Pulmonary artery endothelial cell (primary cell): ENCODE data around the gene IQSEC1. TPM values are rescaled to one million over a fixed set of nuclear protein-coding genes. Genes with fewer than 3 reads are reported as not detected.

Experiments used
- DNase-seq: peaks from one replicate; pipeline ENCODE4 v3.0.0-alpha.2; 2011; ENCODE audit warnings: low read depth, low spot score
- total RNA-seq: library from RNA; depleted of rRNA; stranded (reverse); fragments of >200 nt; gene quantifications from 2 replicates; pipeline ENCODE4 v1.2.3, GENCODE V29; 2014

IQSEC1 gene
- total RNA-seq, 1 donor from 2014 or later: 8.9 TPM

DNA sequence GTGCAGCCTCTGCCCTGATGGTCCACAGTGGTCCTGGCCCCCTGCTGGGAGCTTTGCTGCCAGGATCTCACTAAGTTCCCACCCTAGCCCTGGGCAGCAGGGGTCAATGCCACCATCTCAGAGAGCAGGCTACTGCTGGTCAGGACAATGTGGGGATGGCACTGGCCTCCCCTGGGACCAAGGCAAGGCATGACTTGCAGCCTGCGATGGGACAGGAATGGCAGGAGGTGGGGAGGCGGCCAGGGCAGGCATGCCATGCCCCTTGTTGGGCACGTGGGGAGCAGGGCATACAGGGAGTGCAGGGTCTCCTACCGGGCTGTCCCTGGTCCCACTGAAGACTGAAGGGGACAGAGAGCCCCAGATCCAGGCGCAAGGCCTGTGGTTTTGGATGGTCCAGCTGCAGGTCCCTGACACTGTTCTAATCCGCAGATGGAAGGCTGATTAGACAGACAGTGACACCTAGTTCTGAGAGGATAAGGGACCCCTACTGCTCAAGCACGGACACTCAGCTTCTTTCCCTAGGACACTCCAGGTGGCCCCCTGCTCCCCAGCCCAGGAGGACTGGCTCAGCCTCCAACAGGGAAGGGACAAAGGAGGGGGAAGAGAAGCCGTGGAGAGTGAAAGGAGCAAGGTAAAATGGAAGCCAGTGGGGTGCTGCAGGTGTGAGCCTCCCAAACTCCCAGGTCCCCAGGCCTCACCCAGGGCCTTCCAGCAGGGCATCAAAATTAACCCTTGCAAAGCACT, 162.7 kb downstream of the IQSEC1 start:
- DNase-seq: no peak

DNA sequence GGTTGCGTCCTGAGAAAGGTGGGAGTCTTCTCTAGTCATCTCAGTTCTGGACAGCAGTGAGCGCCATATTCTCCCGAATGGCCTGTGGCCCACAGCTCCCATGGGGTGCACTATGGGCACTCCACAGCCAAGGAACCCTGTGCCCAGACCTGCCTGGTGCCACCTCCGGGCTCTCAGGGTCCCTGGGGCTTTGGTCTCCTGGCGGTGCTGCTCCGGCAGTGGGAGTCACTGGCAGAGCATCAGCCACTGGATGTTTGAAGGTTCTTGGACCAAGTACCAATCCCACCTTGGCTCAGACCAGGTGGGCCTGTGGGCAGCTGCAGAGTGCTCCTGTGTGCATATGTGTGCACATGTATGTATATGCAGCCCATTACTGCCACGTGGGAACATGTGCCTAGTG, 163.5 kb downstream of the IQSEC1 start:
- no peak for DNase-seq

DNA sequence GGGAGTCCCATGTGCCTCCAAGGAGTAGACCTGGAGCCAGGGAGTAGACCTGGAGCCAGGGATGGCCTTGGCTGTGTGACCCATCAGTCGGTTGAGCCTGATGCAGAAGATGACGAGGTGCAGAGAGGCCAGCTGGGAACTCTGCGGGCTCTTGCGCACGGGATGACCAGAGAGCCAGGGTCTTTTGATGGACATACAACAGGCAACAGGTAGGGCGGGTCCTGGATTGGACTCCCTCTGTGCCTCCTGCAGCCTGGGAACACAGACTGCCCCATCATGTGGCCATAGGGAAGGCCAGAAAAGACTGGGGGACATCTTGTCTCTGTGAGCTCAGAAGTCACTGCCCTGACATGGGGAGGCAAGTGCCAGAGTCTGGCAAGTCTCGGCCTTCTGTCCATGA, 164.4 kb downstream of the IQSEC1 start:
- DNase-seq: no peak

DNA sequence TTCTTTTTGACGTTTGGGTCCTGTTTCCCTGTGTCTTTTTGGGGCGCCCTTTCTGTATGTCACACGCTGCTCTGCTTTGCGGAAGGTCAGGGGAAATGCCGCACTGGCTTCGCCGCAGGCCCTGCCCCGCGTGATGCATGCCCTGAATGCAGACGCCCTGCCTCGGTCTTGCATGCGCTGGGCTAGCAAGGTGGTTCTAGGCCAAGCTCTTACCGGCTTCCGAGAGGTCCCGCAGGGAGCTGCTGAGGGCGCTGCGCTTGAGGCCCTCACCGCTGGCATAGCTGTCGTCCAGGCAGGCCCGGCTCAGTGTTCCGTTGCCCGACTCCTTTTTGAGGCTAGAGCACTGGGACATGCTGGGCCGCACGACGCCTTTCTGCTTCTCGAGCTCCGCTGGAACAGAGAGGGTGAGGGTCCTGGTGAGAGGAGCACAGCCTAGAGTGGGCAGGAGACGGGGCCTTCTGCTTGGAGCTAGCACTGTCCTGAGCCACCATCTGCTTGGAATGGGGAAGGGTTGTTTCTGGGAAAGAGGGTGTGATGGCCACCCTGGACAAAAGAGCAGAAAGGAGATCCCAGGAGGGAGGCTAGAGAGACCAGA, 165.0 kb downstream of the IQSEC1 start:
- DNase-seq: no peak

DNA sequence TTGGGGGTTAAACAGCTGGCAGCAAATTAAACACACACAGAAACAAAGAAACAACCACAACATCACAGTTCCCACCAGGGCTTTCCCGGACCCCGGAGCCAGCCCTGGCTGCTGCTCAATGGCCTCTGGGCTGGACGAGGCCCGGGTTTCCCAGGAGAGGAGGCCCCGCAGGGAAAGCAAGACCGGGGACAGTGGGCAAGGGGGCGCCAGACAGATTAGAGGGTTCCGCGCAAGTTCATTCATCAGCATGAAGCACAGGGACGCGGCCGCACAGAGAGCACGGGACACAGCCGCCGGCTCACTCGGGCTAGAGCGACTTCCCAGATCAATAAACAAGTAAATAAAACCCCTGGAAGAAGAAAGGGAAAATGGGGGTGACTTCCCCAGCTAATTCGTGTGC, 165.5 kb downstream of the IQSEC1 start:
- no peak for DNase-seq

DNA sequence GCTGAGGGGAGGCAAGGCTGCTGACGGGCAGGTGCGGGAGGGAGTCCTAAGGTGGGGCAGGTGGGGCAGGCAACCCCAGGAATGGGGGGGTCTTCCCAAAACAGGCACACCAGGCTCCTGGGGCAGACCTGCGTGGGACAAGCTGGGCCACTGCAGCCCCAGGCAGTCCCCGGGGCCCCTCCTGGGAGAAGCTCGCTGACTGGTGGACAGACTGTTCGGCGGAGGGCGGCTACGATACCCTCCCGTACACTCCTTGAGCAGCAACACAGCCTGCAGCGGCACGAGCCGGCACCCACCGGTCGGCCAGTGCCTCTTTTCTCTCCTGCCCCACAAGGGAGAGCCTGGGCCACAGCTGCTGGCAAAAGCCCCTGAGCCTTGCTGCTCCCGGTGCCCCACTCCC, 165.9 kb downstream of the IQSEC1 start:
- DNase-seq: no peak

DNA sequence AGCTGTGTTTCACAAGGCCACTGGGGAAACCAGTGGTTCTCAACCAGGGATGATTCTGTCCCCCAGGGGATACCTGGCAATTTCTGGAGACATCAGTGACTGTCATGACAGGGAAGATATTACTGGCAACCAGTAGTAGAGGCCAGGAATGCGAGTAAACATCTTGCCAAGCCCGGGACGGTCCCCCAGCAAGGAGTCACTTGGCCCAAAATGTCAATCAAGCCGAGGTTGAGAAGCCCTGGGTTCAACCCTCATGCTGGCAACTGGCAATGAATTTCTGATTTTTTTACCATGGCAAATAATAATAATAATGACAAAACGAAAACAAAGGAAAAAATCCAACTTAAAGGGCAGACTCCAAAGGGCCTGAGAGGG, 166.3 kb downstream of the IQSEC1 start:
- no peak for DNase-seq

DNA sequence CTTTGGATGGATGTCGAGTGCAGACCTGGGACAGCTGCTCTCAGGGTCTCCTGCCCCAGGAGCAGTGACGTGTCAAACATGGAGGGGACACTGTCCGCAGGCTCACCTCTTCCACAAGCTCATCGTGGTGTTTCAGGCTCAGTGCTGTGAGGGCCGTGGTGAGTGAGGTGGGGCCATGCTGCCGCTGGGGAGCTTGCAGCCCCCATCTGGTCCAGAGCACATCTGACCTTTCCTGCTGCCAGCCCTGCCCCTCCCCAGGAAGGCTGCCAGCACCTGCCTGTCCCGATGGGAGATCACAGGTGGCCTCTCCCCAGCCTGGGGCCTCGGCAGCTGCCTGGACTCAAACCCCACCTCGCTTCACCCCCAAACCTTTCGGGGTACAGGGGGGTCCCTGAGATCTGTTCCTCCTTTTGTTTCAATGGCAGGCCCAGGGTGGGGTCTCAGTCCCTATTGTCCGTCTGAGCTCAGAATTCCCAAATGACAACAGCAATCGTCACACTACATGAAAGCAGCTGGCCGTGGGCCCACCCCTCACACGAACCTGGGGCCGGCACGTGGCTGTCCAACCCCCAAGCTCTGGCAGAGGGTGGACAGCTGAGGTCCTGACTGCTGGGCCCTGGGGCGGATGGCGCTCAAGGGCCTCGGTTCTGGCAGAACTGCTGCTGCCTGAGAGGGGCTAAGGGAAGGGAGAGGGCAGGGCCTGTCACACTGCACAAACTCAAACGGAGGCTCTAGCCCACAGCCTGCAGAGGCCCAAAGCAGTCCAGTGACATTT, 166.9 kb downstream of the IQSEC1 start:
- DNase-seq: no peak

DNA sequence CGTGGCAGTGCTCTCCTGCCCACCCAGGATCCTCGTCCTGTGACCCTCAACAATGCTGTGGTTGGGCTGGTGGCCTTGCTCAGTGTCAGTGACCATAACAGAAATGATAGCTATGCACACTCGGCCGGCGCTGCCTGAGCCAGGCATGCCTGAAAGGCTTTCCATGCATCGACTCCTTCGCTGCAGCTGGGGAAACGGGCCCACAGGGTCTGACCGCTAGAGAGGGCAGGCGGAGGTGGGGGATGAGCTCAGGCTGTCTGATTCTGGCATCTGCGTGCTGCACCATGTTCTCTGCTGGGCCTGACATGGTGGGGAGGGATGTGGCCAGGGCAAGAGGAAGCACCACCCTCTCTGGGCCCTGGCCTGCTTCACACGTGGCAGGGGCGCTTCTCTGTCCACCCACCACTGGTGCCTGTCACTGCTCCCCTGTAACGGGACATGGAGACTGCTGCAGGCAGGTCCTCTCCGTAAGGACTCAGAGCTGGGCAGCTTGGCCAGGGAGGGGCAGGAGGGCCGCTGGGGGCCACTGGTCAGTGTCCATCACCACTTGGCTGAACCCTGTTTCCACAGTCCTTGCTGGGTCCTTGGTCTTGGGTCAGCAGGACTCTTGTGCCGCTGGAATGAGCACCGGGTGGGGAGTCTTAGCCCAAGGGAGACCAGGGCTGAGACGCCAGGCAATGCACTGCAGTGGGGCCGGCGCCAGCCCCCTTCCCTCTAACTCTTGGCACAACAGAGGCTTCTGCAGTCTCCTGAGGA, 167.7 kb downstream of the IQSEC1 start:
- no peak for DNase-seq

DNA sequence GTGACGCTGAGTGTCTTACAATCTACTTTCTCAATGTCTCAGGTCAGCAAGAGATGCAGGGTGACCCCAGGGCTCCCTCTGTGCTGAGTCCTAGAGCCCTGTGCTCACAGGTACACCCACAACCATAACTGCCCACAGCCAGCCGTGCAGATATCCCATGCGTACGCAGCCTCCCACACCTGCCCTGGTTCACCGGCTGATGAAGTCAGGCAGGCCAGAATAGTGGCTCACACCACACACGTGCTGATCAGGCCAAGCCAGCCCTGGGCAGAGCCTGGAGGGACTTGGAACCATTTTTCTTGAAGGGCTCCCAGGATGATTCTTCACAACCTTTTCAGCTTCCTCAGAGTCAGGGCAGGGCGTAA, 168.3 kb downstream of the IQSEC1 start:
- no peak for DNase-seq

DNA sequence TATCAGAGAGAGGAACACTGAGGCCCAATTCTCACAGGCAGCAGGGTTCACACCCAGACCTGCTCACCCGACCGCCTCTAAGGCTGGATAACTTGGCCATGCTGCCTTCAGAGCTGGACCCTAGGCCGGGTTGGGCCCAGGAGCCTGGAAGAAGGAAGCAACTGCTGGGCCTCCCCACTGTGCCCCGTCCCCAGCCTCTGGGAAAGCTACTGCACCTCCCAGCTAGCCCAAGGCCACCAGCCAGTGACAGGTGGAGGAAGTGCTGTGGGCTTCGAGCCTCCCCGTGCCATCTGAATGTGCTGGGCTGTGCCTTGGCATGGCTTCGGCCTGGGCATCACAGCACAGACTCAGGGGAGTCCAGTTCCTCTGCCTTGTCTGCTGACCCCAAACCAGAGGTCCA, 169.3 kb downstream of the IQSEC1 start:
- DNase-seq: no peak

DNA sequence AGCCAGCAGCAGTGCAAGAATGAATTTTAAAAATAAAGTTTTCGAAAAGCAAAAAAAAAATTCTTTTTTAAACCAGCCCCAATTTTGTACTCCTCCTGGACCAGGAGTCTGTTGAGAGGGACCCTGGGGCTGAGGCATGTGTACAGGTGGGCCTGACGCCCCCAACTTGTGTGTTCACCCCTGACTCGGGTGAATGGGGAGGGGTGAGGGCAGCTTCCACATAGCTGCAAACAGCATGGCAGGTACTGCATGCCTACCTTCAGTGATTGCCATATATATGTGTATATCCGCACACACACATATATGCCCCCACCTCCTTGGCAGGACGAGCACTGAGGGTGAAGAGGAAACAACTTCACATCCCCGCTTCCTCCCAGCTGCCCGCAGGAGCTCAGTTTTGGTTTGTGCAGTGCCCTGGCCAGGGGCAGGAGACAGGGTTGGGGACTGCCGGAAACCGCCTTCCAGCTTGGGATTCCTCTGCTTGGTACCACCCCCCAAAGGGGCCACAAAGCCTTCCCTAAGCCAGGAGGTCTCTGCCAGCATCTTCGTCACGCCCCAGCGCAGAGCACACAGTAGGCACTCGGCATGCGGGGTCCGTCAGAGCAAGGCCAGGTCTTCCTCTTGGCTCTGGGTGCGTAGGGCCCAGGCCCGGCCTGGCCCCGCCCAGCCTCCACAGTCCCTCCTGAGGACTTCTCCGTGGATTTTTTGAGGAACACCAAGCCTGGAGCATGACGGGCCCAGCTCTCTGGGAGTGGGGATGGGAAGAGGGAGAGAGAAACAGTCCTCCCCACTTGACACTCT, 170.0 kb downstream of the IQSEC1 start:
- DNase-seq: no peak

DNA sequence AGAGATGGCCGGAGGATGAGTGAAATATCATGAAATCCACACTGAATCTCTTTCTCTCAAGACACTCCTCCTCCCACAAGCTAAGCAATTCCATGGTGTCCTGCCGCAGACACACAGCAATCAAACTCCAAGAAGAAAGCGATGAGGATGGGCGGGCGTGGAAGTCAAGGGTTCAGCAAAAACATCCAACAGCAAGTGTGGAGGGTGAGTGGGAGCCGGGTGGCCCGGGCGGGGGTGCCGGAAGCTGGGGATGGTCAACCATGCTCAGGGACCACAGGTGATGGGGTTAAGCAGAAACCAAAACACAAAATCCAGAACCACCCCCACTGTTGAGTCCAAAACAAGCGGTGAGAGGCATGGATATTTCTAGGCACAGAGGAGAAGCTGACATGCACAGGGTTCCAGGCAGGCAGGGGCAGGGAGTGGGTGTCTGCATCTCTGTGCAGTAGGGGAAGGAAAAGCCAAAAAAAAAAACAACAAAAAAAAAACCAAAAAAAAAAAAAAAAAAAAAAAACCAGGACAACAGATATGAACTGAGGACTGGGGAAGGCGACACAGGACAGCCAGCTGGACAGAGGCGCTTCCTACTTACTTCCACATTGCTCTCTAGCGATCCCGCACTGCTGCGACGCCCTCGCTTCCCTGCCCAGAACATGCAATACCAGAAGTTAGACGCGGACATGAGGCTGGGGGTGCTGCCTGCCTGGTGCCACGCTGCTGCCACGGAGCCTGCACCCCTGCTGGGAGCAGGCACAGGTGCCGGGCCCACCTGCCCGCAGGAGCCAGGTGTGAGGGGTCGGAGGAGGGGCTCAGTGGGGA, 170.8 kb downstream of the IQSEC1 start:
- DNase-seq: no peak

DNA sequence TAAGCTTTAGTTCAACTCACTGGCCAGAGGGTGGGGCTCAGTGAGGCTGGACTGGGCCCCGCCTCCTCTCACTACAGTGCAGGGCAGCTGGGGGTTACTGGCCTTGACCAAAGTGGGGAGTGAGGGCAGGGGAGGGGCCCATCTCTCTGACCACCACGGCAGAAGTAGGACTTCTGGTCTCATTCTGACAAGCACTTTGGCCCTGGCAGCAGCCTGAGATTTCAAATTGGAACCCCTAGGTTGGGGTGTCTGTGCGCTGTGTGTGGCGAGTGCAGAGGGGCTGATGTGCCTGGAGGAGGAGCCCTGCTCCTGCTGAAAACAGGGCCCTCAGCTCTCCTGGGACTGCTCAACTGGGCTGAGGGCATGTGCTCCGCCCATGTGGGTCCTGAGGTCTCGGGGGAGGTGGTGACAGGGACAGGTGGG, 171.6 kb downstream of the IQSEC1 start:
- no peak for DNase-seq

DNA sequence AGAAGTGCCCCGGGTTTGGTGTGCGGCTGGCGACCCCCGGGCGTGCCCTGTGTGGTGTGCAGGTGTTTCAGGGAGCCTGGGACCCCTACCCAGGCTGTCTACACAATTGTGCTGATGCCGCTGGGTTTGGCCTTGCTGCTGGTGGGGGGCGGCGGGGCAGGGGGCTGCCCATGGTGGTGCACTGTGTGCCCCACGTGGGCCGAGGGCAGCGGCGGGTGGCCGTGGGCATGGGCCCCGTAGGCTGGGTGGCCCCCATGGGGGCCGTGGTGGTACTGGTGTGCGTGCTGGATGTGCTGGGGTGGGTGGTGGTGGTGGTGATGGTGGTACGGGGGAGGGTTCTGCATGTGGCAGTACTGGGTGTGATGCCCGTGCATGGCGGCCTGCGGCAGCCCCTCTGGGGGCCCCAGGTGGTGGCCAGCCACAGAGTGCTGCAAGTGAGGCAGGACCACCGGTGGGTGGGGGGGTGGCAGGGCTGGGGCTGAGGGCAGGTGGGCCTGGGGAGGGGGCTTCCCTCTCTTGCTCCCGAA, 172.3 kb downstream of the IQSEC1 start:
- no peak for DNase-seq

DNA sequence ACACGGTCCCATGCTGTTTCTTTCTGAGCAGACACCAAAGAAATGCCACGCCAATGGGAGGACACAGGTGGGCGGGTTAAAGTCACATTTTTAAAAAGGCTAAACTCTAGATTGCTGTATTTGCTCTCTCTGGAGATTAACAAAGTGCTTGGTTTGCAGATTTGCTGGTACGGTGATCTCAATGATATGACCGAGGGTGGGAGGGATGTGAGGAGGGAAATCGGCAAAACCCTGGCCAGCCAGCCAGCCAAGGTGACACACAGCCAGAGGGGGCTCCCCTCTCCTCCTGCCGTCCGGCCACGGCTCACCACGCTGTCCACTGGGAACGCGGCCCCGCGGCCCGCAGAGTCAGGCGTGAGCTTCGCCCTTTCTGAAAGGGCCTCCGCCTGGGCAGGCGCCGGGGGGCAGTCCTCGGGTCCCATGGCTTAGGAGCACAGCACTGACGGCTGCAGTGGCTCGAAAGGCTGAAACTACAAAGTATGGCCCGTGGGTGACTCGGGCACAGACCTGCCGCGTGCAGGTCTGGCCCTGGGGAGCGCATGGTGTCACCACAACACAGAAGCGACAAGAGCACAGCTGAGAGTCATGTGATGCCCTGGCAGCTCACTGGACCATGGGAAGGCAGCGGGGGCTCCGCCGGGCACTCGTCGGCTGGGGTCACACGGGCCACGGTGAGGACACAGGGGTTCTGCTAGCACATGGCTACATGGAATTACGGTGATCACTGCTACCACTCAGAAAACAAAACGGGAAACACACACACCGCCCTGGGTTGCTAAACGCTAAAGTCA, 174.1 kb downstream of the IQSEC1 start:
- DNase-seq: no peak

DNA sequence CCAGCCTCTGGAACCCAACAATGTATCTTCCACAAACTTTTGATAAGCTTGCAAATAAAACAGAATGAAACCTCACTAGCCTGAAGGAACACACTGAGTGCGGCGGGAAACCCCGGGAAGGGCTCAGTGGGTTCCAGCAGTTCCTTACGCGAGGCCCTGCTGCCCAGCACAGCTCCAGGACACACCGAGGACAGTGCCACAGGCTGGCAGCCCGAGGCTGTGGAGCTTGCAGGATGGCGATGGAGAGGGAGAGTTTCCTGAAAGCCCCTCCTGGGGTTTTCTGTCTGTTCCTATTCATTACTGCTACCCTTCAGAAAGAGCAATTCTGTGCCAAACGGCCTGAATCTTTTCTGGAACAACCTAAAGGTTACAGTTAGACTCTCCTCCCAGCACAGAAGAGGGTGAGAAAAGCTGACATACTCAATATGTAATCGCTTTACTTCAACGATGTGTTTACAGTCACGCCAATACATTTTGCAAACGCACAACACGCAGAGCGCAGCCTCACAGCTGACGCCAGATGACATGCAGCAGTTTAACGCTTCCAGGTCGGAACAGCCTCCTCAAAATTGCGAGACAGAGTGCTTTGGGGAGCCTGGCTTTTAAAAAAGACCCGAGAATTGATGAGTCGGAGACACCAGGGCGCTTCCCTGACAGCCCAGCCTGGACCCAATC, 174.8 kb downstream of the IQSEC1 start:
- no peak for DNase-seq

DNA sequence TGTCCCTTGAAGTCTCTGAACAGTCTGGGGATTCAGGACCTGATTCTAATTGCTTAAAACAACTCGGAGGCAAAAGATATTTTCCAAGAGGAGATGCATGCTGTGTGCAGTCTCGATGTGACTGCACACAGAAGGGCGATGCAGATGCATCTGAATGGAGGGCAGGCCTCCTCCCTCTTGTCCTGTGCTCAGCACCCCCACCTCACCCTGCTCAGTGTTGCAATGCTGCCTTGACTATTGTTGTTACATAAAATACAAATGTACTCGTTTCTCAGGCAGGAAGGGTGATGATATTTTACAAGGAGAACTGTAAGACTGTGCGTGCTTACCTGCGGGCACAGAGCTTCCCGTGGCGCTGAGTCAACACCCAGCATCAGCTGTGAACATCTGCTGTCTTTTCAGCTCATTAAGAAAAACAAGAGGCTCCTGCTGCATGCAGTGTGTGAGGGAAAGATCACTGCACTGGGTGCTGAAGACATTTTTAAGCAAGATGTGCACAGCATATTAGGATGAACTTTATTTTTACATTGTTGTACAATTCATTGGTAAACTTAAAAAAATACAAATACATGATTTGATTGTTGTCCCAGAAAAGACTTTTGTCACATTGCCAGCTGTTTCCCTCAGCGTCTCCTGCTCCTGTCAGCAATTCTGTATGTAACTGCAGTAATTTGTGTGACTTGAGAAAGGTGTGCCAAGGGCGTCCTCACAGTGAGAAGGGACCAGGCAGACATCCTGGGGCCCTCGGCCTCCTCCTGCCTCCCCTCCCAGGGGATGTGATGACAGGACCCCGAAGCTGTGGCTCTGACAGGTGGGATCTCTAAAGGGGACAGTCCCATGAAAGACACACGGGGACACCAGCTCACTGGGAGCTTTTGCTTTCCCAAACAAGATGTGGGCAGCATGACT, 175.6 kb downstream of the IQSEC1 start:
- no peak for DNase-seq
